HL-60/S4 treated with phorbol 12-myristate 13-acetate at 8.2 ng/mL for 4 days and 3 days (cell line): ENCODE results near the gene FOXP1.

ENCODE experiments used
- in situ Hi-C: fragments of 300-500 bp; cut with MboI; formaldehyde crosslinking; loops from 2 replicates; pipeline ENCODE4 v1.15.0; 2022; ENCODE audit warnings: low sequenced_read_pairs

The FOXP1 gene

DNA sequence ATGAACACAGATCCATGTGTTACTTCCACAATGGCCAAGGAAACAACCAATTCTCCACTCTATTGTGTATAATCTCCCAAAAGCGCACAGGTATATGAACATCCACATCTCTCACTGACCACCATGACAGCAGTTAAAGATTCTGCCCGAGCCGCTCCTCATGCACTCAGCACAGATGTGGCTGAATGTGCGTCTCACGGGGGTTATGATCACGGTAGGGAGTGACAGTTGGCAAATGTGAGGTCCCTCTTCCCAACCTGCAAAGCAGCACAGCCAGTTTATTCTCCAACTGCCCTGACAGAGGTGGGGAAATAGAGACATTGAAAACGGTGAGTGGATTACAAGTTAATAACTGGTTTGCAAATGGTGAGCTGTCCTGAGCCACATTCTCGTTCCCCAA, 17.6 kb downstream of the FOXP1 start:
- in situ Hi-C loops = no loop called here

DNA sequence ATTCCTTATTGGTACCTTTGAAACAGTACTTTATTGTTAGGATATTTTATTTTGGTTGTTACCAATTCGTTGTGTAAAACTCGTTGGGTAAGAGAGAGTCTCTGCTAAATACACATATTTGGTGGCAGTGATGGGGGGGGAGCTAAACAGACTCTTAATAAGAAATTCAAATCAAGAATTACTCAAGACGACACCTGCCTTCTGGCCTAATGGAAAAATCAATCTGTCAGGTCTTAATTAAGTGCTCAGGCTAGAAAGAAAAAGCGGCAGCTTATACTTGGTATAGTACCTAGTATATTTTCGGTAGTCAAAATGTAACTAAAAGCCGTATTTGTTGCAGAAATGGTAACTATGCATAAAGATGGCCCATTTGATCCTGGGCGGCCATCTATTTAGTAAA, 18.2 kb downstream of the FOXP1 start:
- in situ Hi-C loops = no loop called here

DNA sequence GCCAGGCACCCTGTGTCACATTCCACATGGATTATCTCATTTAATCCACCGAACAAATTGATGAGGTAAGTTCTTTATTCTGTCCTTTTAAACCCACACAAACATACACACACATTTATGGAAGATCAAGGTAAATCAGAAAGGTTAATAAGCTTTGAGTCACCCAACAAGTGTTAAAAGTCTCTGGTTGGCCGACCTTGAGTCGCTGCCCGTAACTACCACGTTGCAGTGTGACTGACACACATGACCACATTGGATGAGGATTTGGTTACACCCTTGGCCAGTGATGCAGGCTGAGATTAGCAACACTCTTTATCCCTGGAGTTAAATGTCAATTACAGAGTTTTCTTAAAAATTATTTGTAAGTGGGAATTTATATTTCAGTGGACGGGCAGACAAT, 19.2 kb downstream of the FOXP1 start:
- in situ Hi-C loops = no loop called here

DNA sequence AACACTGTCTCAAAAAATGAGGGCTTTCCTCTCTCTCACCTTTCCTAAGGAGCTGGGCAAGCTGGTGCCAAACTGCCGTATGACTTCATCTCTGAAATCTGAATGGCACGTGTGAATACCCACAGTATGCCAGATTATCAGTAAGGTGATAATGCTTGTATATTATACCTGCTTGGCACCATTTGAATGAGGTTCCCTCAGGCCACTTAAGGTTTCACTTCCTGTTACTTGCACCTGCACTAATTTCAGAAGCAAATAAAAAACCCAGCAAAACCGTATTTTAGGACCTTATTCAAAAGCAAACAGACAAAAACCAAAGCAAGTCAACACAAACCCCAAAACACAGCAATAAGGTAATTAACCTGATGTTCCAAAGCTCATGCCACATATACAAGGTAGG, 19.7 kb downstream of the FOXP1 start:
- in situ Hi-C loops = no loop called here

DNA sequence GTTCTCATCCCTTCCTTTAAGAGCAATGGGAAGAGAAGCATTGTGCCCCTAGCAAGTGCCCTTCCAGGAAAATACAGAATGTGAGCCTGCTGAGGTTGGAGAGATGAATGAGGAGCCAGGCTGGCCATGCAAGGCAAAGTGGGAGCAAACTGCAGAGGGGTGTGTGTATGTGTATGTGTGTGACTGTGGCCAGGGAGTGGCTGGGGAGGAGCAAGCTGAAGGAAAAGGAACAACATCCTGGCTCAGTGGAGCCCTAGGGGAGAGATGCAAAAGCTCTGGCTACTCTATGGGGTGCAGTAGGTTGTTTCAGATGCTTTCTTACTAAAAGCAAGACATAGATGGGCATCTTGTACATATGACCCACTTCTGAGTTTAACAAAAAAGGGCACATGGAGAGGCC, 20.6 kb downstream of the FOXP1 start:
- in situ Hi-C loops = no loop called here

DNA sequence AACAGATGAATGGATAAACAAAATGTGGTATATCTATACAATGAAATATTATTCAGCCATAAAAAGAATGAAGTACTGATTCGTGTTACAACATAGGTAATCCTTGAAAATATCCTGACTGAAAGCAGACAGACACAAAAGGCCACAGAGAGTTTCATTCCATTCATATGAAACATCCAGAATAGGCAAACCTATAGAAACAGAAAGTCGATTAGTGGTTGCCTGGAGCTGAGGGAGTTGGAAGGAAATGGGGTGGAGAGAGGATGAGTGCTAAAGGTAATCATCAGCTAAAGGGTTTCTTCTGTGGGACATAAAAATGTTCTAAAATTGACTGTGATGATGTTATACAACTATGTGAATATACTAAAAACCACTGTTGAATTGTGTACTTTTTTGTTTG, 22.9 kb downstream of the FOXP1 start:
- in situ Hi-C loops = no loop called here

DNA sequence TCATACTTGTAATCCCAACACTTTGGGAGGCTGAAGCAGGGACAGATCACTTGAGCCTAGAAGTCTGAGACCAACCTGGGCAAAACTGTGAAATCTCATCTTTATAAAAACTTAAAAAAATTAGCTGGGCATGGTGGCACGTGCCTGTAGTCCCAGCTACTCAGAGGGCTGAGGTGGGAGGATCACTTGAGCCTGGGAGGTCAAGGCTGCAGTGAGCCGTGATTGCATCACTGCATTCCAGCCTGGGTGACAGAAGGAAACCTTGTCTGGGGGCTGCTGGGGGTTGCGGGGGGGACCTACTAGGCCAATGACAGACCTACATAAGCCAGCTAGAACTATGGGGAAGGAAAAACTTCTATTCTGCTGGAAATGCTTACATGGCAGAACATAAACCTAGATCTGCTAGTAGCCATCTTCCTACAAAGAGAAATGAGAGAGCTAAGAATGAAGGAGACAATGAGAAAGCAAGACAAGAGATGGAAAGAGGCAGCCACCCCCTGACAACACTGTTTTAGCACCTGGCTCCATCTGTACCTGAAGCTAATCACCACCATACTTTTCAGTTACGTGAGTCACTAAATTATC, 23.9 kb downstream of the FOXP1 start:
- in situ Hi-C loops = no loop called here

DNA sequence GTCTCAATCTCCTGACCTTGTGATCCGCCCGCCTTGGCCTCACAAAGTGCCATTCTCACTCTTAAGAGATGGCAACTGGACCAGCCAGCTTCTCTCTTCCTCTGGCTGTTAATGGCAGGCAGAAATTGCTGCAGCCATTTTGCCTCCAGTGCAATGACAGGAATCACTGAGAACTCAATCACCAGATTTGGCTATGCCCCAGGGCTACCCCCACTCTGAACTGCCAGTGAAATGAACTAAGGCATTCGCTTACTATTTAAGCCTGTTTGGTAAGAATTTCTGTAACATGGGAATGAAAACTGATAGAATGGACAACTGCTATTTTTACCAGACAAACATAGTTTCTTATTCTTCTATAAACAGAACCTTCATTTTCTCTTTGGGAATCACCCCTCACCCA, 24.5 kb downstream of the FOXP1 start:
- in situ Hi-C loops = no loop called here

DNA sequence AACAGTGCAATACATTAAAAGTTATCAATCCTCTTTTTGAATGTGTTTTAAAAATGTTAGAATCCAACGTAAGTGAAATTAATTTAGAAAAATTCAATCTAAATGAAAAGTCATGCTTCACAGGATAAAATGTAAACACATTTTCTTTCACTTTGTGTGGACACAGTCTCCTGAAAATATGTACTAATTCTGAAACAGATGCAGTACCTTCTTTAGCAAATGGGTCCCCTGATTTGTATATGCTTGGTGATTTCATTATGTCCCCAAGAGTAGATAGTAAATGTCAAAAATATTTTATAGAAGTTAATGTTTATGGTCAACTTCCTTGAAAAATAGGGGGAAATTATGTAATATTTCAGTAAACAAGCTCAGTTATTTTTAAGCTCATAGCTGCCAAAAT, 28.9 kb downstream of the FOXP1 start:
- in situ Hi-C loops = no loop called here

DNA sequence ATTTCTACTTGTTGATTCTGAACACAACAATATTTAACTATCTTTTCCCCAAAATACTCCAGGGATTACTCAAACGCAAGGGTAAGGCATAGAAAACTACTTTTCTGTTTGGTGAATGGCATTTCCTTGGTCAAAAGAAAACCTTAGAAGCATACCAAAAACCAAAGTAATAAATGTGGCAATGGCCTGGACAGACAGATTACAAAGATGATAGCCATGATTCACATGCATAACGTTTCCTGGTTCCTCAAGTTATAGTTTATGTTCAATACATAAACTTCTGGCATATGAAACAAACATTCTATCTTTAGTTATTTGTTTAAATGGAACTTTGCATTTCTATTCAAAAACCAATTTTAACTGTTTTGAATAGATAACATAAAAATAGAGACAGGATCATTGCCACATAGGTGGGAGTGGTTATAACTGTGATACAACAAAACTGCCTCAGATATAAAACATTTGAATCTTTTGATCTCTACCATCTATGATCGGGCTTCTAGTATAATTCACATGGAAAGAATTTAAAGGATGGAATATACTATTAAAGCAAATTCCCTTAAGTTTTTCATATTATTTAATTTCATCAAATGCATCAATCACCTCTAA, 32.1 kb downstream of the FOXP1 start:
- in situ Hi-C loops = no loop called here

DNA sequence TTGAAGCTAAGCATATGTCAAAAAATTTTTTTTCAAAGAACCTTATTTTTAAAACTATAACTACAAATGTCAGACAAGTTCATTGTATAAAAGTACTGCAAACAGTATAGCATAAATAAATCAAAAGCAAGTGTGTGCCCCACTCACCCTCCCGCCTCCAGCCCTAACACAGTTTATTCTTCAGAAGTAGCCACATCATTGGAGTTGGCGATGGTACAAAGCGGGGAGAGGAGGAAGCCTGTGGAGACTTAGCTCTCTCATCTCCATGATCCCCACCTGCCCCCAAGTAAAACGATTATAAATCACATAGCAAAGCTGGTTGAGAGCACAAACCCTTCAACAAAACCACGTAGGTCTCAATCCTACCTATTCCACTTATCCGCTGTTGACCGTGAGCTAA, 33.6 kb downstream of the FOXP1 start:
- in situ Hi-C loops = no loop called here

DNA sequence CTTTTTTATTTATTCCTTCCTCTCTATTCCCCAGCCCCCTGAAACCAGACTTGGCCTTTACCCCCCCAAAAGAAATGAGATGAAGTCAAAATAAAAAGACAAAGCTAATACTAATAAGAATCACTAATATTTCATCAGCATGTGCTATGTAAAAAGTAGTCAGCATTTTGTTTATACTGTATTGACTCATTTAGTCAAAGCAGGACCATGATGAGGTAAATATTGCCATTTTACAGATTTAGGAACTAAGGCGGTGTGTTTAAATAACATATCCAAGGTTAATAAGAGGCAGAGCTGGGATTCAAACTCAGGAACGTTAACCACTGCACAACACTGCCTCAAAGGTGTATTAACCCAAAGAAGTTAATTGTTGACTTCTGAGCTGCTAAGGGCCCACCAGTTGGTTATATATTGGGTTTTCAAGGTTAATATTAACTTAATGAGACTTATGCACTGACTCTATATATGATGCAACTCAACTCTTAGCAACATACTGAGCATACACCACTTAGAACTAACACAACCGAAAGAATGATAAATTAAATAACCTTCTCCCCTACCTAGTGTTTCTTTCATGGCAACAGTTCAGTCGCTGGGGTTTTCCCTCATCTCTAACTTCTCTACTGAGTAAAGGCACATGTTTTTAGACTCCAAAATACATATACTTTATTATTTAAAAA, 34.7 kb downstream of the FOXP1 start:
- in situ Hi-C loops = no loop called here

DNA sequence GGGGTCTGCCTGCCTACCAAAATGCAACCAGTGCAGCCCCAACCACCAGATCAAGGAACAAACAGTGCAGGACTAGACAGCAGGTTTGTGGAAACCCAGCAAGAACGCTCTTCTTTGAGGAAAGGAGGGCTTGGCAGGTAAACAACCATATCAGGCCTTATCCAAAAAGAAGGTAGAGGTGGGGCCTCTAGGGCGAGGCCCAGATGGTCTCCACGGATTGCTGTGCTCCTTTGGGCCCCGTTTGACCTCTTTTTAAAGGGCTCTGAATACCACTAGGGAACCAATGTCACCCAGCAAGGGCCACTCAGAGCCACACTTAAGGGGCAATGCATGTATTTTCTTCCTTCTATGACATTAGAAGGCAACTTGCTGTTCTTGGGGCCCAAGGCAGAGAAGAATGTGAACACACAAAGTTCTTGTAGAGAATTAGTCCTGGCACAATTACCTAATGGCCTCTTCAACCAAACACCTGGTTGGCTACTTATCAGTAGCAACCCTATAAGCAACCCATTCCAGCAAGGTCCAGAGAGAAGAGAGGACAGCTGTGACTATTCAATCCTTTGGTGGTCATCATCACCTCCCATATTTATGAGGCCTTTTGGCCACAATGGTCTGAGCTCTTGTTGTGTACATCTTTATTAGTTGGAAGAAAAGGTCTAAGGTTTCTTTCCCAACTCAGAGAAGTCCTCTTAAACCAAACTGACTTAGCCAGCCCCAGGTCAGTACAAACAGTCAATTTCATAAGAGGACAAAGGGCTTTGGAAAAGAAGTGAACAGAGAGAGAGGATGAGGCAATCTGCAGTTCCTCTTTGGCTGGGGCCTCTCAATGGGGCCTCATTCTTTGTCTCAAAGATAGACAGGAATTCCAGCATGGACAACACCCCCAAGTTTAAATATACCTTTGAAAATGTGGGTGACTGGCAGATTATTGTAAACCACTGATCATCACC, 36.0 kb downstream of the FOXP1 start:
- in situ Hi-C loops = no loop called here

DNA sequence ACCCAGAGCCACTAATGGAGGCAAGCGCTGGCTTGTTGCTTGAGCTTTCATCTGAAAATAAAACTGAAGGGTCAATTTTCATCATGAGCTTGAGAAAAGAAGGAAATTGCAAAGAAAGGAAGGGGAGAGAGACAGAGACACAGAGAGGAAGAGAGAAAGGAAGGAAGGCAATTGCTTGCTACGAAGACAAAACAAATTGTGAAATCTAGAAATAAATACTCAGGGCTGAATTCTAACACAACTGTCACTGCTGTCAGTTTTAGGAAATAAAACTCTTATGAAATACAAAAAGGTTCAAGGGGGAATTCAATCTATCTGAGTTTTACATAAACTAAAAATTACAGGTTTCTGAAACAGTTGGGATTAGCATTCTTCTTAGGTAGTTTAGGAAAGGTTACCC, 36.7 kb downstream of the FOXP1 start:
- in situ Hi-C loops = no loop called here

DNA sequence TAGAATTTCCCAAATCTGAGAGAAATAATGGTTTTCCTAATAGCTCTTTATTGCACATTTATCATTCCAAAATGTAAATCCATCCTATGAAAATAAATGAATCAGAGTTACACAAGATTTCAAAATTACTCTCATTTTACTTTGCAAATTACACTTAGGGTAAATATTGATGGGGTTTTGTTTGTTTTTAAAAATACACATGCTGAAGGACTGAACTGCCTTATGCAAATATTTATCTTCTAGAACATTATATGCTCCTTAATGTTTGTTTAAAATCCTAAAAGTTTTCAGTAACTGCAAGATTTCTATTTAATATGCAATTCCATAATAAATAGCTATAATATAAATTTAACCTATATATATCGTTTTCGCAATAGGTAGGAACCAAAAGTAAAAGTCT, 38.2 kb downstream of the FOXP1 start:
- in situ Hi-C loops = no loop called here

DNA sequence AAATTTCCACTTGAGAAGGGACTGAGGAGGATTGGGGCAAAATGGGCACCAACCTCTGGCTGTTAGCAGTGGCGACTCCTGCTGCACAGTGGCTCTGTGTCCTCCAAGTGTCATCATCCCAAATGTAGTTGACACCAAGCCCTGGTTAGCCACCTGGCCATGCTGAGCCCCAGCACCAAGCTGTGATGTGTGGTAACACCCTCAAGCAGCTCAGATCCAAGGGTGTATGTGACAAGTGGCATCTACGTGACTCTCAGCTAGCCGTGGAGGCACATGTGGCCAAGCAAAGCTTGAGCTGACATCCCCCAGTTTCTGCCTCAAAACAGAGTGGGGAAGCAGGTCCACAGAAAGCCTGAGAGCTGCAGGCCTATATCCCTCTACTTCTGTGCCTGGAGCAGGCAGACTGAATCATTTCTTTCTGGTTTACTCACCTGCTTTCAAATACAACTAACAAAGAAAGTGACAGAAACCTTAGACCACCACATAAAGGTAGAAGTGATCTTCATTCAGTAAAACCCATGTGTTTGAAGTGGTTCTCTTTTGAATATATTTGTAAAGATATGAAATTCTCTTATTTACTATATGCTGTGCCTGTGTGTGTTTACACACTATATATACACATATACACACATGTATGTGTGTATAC, 40.0 kb downstream of the FOXP1 start:
- in situ Hi-C loops = no loop called here

DNA sequence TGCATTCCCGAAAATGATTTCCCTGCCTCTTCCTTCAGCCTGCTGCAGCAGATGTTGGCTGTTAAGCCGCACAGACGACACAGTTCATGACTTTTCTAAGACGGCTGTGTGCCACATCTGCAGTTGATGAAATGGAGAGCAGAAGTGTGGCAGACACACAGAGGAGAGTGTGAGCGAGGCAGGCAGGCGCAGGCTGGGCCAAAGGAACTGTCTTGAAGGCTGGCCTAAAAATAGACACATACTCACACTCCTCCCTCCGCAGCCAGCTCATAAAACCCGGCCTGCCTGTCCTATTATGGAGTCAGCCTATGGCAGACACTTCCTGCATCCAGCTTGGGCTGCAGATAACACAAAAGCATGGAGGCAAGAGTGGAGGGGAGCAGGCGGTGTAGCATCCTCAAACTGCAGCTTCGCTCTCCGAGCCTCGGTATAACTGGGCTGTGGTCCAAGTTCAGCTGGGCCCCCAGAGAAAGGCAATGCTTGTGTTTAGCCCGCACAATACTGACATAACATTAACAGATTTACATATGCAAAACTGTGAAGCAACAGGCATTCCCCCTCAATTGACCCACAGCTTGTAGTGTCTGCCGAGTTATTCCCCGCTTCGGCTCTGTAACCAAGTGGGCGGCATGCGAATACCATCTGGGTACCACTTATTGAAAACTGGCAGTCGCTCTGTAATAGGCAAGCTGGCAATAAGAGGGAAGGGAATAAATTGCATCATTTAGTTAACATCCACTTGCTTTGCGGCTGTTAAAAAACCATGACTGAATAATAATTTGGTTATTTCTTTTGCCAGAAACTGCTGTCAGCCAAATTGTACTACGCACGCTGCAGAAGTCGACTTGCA, 40.8 kb downstream of the FOXP1 start:
- in situ Hi-C loops = no loop called here

DNA sequence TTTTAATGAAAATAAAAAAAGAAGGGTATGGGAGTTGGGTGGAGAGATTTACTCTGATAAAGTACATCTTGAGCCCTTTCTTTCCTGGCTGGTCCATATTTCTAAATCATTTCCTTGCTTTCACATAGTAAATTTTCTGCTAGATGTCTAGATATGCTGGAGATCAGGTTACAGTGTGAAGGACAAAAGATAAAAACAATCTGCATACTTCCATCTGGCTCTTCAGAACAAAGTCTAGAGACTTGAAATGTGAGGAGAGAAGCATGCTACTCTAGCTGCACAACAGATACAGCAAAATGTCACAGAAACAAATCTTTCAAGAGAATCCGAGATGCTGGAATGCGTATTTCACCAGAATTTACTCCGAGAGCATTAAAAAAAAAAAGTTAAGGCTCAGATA, 42.2 kb downstream of the FOXP1 start:
- in situ Hi-C loops = no loop called here

DNA sequence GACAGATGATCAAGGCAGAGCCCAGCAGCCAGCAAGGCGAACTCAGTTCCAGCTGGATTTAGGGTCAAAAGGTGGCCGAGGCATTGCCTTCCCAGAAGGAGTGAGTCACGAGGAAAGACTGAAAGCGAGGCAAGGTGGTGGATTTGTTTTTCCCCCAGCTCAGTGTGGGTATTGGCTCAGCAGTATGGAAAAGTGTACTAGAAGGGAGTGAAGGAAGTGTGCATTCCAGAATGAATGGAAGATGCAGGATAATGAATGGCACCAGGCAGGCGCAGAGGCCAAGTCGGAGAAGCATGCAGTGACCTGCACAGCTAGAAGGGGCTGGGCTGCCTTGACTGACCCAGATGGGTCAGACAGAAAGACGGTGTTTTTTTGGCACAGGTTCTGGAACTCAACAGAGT, 46.3 kb downstream of the FOXP1 start:
- in situ Hi-C loops = no loop called here

DNA sequence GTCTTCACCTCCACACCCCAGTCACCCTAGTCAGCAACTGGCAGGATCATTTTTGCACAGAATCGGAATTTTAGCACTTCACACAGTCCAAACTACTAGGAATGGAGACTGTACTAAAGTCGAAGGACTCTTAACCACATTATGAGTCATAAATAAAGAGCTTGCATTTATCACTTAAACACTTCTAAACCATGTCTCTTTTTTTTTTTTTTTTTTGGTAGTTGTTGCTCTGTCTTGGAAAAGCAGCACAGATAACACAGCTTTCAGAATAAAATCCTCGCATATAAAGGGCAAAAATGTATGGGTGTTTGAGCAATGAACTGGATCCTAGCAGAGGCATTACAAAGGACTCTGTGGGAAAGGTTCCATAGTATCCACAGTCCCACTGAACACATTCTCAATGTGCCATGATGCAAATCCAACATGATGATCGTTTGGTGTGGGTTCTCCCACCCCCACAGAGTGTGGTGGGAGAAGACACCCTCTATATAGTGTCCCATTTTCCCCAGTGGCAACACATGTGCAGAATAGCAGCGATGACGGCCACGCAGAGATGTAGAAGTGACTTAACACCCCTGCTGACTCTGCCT, 47.1 kb downstream of the FOXP1 start:
- in situ Hi-C loops = no loop called here
